RWPE1 (cell line): ENCODE data around the gene GPR26.

Experiments used
- CTCF ChIA-PET: fragments of 350-600 bp; sonication (Branson Sonifier 250); formaldehyde crosslinking; extraction: SDS; loops from one replicate; lab custom pipeline; 2021; lab: Yijun Ruan, JAX
- POLR2A ChIA-PET: fragments of 400-600 bp; formaldehyde crosslinking; extraction: SDS; loops from one replicate; lab custom pipeline; 2020; ENCODE audit warnings: antibody characterized with exemption; ENCODE audit not compliant: low non-redundant PET; lab: Yijun Ruan, JAX
- DNase-seq: peaks from one replicate; pipeline ENCODE4 v3.0.0; 2012; ENCODE audit warnings: low spot score
- H3K27ac ChIP-seq: fragments of 450-650 bp; 2 replicates; pipeline ENCODE4 v1.5.1; 2017
- CTCF ChIP-seq: fragments of 450-650 bp; conservative IDR thresholded peaks from 2 replicates; pipeline ENCODE4 v1.5.1; 2017; ENCODE audit warnings: low read depth, mild to moderate bottlenecking

GPR26 gene

GRCh38 chr10:123642697-123643096 lies 23.5 kb upstream of the GPR26 start:
- TF ChIP-seq CTCF = no peak
- no peak overlapping the region for H3K27ac ChIP-seq
- ChIA-PET CTCF (interaction anchor here (0.6 to 0.7 kb wide), 3 partner anchors 40 to 217 kb away, joined by 3 to 4 read pairs (median 4); no protein-coding TSS in a partner anchor), POLR2A (no interaction called here)
- no peak for DNase-seq

- TF ChIP-seq CTCF = no peak
- POLR2A ChIA-PET = no interaction called here
- no peak for DNase-seq
- no peak overlapping the region for H3K27ac ChIP-seq
- CTCF ChIA-PET = interaction anchor here (0.7 kb wide), 1 partner anchor 39 kb away, joined by 3 read pairs; no protein-coding TSS in a partner anchor
Observed at GRCh38 chr10:123643315-123643714, 22.8 kb upstream of the GPR26 start.

- POLR2A ChIA-PET = no interaction called here
- no peak for DNase-seq
- CTCF ChIA-PET = interaction anchor here (0.6 kb wide), 2 partner anchors 16 to 71 kb away, joined by 3 to 4 read pairs; no protein-coding TSS in a partner anchor
- no peak overlapping the region for H3K27ac ChIP-seq
- TF ChIP-seq CTCF = no peak
Observed at GRCh38 chr10:123645016-123645415, 21.1 kb upstream of the GPR26 start.

- ChIA-PET POLR2A (no interaction called here), CTCF (interaction anchor here (0.6 kb wide), 1 partner anchor 72 kb away, joined by 4 read pairs; no protein-coding TSS in a partner anchor)
- no peak for DNase-seq
- no peak overlapping the region for H3K27ac ChIP-seq
- TF ChIP-seq CTCF = no peak
Observed at GRCh38 chr10:123645615-123646014, 20.5 kb upstream of the GPR26 start.

- no peak for DNase-seq
- CTCF ChIA-PET = no interaction called here
Observed at GRCh38 chr10:123648595-123648994, 17.6 kb upstream of the GPR26 start.

GRCh38 chr10:123649676-123650075 lies 16.5 kb upstream of the GPR26 start:
- H3K27ac ChIP-seq = no peak overlapping the region
- no peak for TF ChIP-seq CTCF
- DNase-seq = no peak
- POLR2A ChIA-PET = no interaction called here
- CTCF ChIA-PET = no interaction called here

More at GRCh38 chr10:123648595-123648994, 17.6 kb upstream of the GPR26 start:
- H3K27ac ChIP-seq = no peak overlapping the region
- TF ChIP-seq CTCF = no peak
- POLR2A ChIA-PET = no interaction called here
